ENCODE measurements around the gene COQ9. TPM values are rescaled to one million over a fixed set of nuclear protein-coding genes. Genes with fewer than 3 reads are reported as not detected.
"Not testable (repeated sequence)": the region's sequence is repeated elsewhere in the genome, so short reads cannot be mapped to it uniquely, and the experiment has no call there.

The COQ9 gene
- 225 TPM for total RNA-seq
- long read RNA-seq, transcript COQ9-201 (9 exons, 1,677 nt), result major isoform, 975 of 1,070 reads
- long read RNA-seq, partial matches to known transcripts, result 2 of 1,070 reads
- long read RNA-seq, other reads (novel, unspliced or antisense), result 88 of 1,070 reads

DNA sequence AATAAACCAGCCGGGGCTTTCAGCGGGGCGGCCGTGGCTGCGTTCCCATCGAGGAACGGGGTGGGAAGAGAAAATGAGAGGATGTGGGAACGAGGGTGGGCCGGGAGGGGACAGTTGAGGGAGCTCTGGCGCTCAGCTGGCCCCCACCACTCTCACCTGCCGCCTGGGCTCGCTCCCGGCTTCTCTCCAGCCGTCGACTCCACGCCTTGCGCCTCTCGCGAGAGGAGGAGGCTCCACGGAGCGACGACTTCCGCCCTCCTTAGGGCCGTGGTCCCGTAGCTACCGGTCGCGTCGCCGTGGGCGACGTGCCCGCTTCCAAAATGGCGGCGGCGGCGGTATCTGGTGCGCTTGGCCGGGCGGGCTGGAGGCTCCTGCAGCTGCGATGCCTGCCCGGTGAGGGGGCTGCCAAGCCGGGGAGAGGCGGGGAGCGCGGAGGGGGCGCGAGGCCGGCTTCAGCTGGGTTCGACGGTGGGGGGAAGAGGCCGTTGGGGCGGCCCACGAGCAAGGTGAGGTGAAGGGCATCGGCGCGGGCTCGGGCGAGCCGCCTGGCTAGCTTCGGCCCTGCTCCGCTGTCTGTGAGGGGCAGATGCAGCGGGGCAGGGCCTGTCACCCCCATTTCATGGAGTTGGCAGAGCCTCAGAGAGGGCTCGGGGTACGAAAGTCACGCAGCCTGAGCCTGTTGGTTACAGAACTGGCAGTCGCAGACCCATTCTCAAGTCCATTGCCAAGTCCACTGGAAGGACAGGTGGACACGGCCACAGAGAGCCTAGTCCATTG, at the start of gene COQ9, which contains the start of gene CIAPIN1:
TSS of gene COQ9 (plus strand) at position 294 of the 777 bp plus-strand sequence. CDS start at position 321, 27 bp downstream.
TSS of gene CIAPIN1 (minus strand) at position 200 of the 777 bp plus-strand sequence. CDS start 6,457 bp downstream, outside the sequence.
- peak; percentile 98 for DNase-seq
- intact Hi-C loops (cut with DNase I), result no loop called here
- ATAC-seq (ENCODE audit: poor library complexity), result peak; percentile 99

- DNase-seq; intact Hi-C loops (cut with DNase I); ATAC-seq (ENCODE audit: poor library complexity): not testable (repeated sequence)
Measured at GRCh38 chr16:57397493-57397892, 49.8 kb upstream of the COQ9 start.

DNA sequence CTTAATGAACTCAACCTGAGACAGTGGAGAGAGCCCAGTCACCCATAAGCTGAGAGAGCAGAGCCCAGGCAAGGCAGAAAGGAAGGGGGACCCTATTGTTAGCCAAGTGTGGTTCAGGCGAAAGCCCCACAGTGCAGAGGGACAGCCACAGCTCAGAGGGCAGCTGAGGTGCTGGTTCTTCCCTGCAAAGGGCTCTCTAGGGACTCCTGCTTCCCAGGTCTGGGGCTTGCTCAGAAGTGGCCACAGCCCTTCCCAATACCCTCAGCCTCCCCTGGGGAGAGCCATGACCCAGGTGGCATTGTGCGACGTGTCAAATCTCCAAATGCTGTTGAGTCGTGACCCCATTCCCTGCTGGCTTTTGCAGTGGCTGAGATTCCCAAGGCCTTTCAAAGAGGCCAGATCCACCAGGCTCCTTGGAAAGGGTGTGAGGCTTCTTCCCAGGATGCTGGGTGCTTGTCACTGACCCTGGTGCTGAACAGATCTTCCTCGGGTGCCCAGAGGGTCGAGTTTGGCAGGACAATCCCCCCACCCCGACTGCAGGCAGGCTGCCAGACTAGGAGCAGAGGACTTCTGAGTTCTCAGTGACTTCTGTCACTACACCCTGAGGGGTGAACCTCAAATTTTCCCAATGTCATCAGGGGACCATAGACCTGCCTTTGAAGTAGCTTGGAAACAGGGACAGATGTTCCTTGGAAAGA, 45.2 kb upstream of the COQ9 start:
- DNase-seq, result no peak
- no peak for ATAC-seq (ENCODE audit: poor library complexity)
- intact Hi-C loops (cut with DNase I), result no loop called here

- ATAC-seq (ENCODE audit: poor library complexity) (no peak), DNase-seq (no peak)
- intact Hi-C loops (cut with DNase I), result no loop called here
Measured at GRCh38 chr16:57403965-57404817, 43.1 kb upstream of the COQ9 start, which contains the start of gene CCL17. TSS of gene CCL17 (plus strand) at chr16:57404767. CDS start at chr16:57413933, 9,166 bp downstream.

DNA sequence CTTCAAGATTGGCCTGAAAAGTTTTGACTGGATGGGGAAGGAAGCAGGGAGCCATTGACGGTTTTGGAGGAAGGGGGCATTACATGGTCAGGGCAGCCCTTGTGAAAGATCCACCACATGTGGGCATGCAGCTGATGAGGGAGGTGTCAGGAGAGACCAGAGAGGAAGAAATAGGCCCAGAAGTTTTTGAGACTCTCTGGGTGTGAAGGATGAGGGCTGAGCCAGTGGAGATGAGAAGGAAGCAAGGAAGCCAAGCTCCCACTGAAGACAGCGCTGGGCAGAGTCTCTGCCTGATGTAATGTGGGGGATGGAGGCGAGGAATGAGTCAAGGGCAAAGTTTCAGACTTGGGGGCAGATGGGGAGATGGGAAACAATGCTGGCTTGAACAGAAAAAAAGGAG, 42.2 kb upstream of the COQ9 start:
- DNase-seq, result no peak
- intact Hi-C loops (cut with DNase I), result no loop called here
- no peak for ATAC-seq (ENCODE audit: poor library complexity)

- no peak for DNase-seq
- no peak for ATAC-seq (ENCODE audit: poor library complexity)
- intact Hi-C loops (cut with DNase I), result no loop called here
Measured at GRCh38 chr16:57406881-57407280, 40.4 kb upstream of the COQ9 start.

- DNase-seq (no peak), ATAC-seq (ENCODE audit: poor library complexity) (no peak)
- intact Hi-C loops (cut with DNase I), result no loop called here
Measured at GRCh38 chr16:57407521-57408353, 39.5 kb upstream of the COQ9 start.

GRCh38 chr16:57409065-57409464, 38.2 kb upstream of the COQ9 start:
- no peak for DNase-seq
- intact Hi-C loops (cut with DNase I), result no loop called here
- peak; percentile 50 for ATAC-seq (ENCODE audit: poor library complexity)

GRCh38 chr16:57409870-57410587, 37.2 kb upstream of the COQ9 start:
- ATAC-seq (ENCODE audit: poor library complexity) (peak; percentile 20), DNase-seq (no peak)
- intact Hi-C loops (cut with DNase I), result loop anchor here (10.0 kb wide), 1 partner anchor 325 kb away; no protein-coding TSS in a partner anchor

DNA sequence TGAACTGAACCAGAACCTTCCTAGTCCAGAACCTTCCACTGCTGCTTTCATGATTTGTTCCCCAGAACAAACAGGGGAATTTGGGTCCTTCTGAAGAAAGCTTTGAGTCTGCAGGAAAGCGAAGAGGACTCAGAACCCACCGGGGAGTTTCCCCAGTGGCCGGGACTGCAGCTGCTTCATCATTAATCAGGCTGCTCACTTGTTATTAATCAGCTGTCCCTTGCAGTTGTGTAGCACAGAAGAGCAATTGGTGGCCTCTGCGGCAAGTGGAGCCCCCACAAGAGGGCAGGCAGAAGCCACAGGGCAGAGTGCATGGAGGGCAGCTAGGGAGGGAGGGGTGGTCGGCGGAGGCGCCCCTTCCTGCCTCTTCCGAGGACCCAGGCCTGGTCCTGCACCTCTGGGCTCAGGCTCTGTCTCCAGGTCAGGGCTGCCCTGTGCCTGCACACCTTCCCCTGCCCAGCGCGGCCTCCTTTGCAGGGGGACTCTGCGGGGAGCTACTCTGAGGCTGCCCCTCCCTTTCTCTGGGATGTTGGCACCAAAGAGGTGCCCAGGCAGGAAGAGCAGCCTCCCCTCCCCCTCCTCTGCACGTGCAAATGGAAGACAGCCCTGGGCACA, 35.8 kb upstream of the COQ9 start:
- intact Hi-C loops (cut with DNase I), result loop anchor here (10.0 kb wide), 1 partner anchor 327 kb away; no protein-coding TSS in a partner anchor
- no peak for DNase-seq
- no peak for ATAC-seq (ENCODE audit: poor library complexity)

DNA sequence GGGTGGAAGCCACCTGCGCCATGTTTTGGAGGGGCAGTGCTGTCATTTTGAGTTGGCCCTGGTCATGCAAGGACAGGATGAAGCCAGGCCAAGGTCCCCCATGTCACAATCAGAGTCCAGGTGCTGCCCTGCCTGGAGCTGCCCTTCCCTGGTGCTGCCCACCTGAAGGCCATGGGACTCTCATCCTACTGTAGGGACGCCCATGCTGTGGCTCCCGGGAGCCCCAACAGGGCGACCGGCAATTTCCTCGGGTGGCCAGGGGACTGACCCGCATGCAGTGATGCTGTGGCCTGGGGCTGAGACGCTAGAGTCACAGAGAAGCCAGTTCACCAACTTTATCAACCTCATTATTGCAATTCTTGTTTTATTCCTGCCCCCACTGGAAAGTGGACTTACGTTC, 34.7 kb upstream of the COQ9 start:
- ATAC-seq (ENCODE audit: poor library complexity), result no peak
- intact Hi-C loops (cut with DNase I), result loop anchor here (10.0 kb wide), 1 partner anchor 328 kb away; no protein-coding TSS in a partner anchor
- DNase-seq, result no peak

DNA sequence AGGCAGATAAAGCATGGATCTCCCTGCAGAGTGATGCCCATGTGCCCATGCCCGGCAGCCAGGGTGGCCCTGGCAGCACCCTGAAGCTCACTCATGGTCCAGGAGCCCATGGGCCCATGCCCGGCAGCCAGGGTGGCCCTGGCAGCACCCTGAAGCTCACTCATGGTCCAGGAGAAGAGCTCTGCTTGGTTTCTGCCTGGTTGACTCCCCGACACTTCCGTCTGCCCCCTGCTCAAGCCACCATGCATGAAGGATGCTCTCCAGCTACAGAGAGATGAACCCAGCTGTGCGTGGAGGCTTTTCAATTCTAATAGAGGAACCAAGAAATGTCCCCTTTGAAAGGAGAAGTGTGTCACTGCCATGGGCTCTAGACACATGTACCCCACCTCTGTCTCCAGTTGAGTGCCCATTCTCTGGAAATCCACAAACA, 34.0 kb upstream of the COQ9 start:
- DNase-seq, result no peak
- no peak for ATAC-seq (ENCODE audit: poor library complexity)
- intact Hi-C loops (cut with DNase I), result loop anchor here (10.0 kb wide), 1 partner anchor 329 kb away; no protein-coding TSS in a partner anchor

DNA sequence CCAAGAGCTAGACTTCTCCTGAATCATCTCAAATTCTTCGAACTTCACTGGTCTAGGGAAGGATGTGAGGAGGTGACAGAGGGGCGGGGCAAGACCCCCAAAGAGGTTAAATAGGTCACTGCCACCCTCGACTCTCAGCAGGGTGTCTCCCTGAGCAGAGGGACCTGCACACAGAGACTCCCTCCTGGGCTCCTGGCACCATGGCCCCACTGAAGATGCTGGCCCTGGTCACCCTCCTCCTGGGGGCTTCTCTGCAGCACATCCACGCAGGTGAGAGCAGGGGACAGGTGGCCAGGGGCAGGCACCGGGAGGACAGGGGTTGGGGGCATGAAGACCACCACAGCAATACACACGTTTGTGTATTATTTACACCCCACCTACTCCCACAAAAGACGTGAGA, 33.5 kb upstream of the COQ9 start:
- ATAC-seq (ENCODE audit: poor library complexity), result no peak
- no peak for DNase-seq
- intact Hi-C loops (cut with DNase I), result loop anchor here (10.0 kb wide), 1 partner anchor 329 kb away; no protein-coding TSS in a partner anchor

GRCh38 chr16:57416084-57416483, 31.2 kb upstream of the COQ9 start:
- intact Hi-C loops (cut with DNase I), result loop anchor here (10.0 kb wide), 1 partner anchor 331 kb away; no protein-coding TSS in a partner anchor
- no peak for DNase-seq
- ATAC-seq (ENCODE audit: poor library complexity), result no peak

GRCh38 chr16:57419506-57419905, 27.8 kb upstream of the COQ9 start:
- intact Hi-C loops (cut with DNase I), result loop anchor here (2.0 to 10.0 kb wide), 2 partner anchors 99 to 335 kb away; no protein-coding TSS in a partner anchor
- DNase-seq (no peak), ATAC-seq (ENCODE audit: poor library complexity) (no peak)

Measured in Right ventricle myocardium superior (tissue), 1 donor.